Tibial nerve (tissue), 3 donors: Measurements from ENCODE around the gene FUOM.

Experiments
- POLR2A ChIP-seq, 2 donors: fragments of 450-650 bp; IDR thresholded peaks; one replicate each; pipeline ENCODE4 v1.6.1; 2017; ENCODE audit warnings: antibody characterized with exemption in 2 of 2, mild to moderate bottlenecking in 2 of 2, moderate library complexity in 2 of 2
- TF ChIP-seq, protein P1 (sequence below), 5 experiments: fragments of 200-600 bp in 3 of 5; fragments of 450-650 bp in 2 of 5; sonication (generic) in 3 of 5; IDR thresholded peaks; one replicate each; pipeline ENCODE4 v1.5.1; 2016 to 2019; ENCODE audit warnings: antibody characterized with exemption in 5 of 5, mild to moderate bottlenecking in 3 of 5, moderate library complexity in 2 of 5

DNA sequence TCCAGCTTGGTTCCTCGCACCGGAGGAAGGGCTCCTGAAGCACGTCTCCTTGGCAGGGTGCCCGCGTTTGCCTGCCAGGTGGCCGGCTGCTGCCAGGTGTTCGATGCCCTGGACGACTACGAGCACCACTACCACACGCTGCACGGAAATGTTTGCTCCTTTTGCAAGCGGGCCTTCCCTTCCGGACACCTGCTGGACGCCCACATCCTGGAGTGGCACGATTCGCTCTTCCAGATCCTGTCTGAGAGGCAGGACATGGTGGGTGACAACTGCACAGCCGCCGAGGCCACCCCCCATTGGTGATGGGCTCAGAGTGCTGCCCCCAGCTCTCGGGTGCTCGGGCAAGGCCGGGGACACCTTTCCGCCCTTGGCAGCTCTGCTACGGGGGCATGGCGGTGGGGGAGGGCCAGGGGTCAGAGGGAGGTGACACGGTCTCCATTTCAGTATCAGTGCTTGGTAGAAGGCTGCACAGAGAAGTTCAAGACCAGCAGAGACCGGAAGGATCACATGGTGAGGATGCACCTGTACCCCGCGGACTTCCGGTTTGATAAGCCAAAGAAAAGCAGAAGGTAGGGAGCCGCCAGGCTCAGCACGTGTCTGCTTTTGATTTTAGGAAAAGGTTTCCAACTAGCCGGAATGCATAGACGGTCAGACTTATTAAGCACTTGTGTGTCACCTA, 48.0 kb downstream of the FUOM start:
- TF ChIP-seq POLR2A (IDR thresholded peaks at IDR 0.05), result no peak
- TF ChIP-seq, protein P1, sequence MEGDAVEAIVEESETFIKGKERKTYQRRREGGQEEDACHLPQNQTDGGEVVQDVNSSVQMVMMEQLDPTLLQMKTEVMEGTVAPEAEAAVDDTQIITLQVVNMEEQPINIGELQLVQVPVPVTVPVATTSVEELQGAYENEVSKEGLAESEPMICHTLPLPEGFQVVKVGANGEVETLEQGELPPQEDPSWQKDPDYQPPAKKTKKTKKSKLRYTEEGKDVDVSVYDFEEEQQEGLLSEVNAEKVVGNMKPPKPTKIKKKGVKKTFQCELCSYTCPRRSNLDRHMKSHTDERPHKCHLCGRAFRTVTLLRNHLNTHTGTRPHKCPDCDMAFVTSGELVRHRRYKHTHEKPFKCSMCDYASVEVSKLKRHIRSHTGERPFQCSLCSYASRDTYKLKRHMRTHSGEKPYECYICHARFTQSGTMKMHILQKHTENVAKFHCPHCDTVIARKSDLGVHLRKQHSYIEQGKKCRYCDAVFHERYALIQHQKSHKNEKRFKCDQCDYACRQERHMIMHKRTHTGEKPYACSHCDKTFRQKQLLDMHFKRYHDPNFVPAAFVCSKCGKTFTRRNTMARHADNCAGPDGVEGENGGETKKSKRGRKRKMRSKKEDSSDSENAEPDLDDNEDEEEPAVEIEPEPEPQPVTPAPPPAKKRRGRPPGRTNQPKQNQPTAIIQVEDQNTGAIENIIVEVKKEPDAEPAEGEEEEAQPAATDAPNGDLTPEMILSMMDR (IDR thresholded peaks at IDR 0.05), result no peak
